Gastrocnemius medialis (tissue), 4 donors: ENCODE measurements around the gene DNAJC27. TPM values are rescaled to one million over a fixed set of nuclear protein-coding genes. Genes with fewer than 3 reads are reported as not detected.

ENCODE experiments used
- ATAC-seq, 2 donors: fragments of 150-250 bp; one replicate each; pipeline ENCODE4 v1.9.1; 2016
- DNase-seq, 2 donors: peaks; one replicate each; pipeline ENCODE4 v3.0.0-alpha.2; 2019
- H3K27ac ChIP-seq, 4 donors: fragments of 200-600 bp; sonication (generic); 1 replicate in 1 of 4; 2 replicates in 3 of 4; pipeline ENCODE4 v1.5.1; 2016 to 2018; ENCODE audit warnings: mild to moderate bottlenecking in 2 of 4, moderate library complexity in 1 of 4
- H3K27me3 ChIP-seq, 3 donors: fragments of 200-600 bp; sonication (generic) in 2 of 3; 1 replicate in 1 of 3; 2 replicates in 2 of 3; pipeline versions ENCODE4 v1.5.1 to v1.6.0; 2016 to 2019; ENCODE audit warnings: mild to moderate bottlenecking in 1 of 3, moderate library complexity in 1 of 3
- H3K36me3 ChIP-seq, 2 donors: fragments of 200-600 bp; sonication (generic) in 1 of 2; one replicate each; pipeline ENCODE4 v1.5.1; 2017 to 2018
- H3K4me1 ChIP-seq, 2 donors: fragments of 200-600 bp; sonication (generic) in 1 of 2; one replicate each; pipeline ENCODE4 v1.5.1; 2016 to 2017; ENCODE audit warnings: mild to moderate bottlenecking in 2 of 2
- H3K4me3 ChIP-seq, 4 donors: fragments of 200-600 bp; sonication (generic) in 3 of 4; 1 replicate in 1 of 4; 2 replicates in 3 of 4; pipeline ENCODE4 v1.5.1; 2016 to 2019; ENCODE audit warnings: mild to moderate bottlenecking in 2 of 4
- H3K9me3 ChIP-seq, 3 donors: fragments of 200-600 bp; sonication (generic) in 2 of 3; 1 replicate in 1 of 3; 2 replicates in 2 of 3; pipeline ENCODE4 v1.5.1; 2016 to 2019
- POLR2A ChIP-seq, 2 donors: fragments of 450-650 bp; IDR thresholded peaks; one replicate each; pipeline ENCODE4 v1.6.1; 2017; ENCODE audit warnings: antibody characterized with exemption in 2 of 2, mild to moderate bottlenecking in 2 of 2, moderate library complexity in 2 of 2
- in situ Hi-C, 4 donors: fragments of 200-750 bp; cut with MboI; loops; one replicate each; pipeline versions ENCODE4 v1.15.0 to v1.8.0; 2017; ENCODE audit warnings: low sequenced_read_pairs in 4 of 4
- intact Hi-C: fragments of 100-400 bp; cut with DNase I; formaldehyde crosslinking; loops from one replicate; pipeline ENCODE4 v1.15.1; 2023; ENCODE audit warnings: low total_unique reads
- total RNA-seq, 4 donors: library from RNA; depleted of rRNA; stranded (reverse); fragments of >200 nt; gene quantifications; one replicate each; pipeline versions ENCODE4 v1.1.0 to v1.2.3, GENCODE V29; 2016
- TF ChIP-seq, protein P1 (sequence below), 5 experiments: fragments of 450-650 bp in 3 of 5; fragments of 200-600 bp in 2 of 5; sonication (generic) in 2 of 5; IDR thresholded peaks in 4 of 5; conservative IDR thresholded peaks in 1 of 5; 1 replicate in 4 of 5; 2 replicates in 1 of 5; pipeline ENCODE4 v1.5.1; 2016 to 2019; ENCODE audit warnings: antibody characterized with exemption in 5 of 5, mild to moderate bottlenecking in 3 of 5, moderate library complexity in 3 of 5

DNAJC27 gene
- total RNA-seq, 4 donors from 2014 or later = 3.0 to 11.0 (median 4.9) TPM

DNA sequence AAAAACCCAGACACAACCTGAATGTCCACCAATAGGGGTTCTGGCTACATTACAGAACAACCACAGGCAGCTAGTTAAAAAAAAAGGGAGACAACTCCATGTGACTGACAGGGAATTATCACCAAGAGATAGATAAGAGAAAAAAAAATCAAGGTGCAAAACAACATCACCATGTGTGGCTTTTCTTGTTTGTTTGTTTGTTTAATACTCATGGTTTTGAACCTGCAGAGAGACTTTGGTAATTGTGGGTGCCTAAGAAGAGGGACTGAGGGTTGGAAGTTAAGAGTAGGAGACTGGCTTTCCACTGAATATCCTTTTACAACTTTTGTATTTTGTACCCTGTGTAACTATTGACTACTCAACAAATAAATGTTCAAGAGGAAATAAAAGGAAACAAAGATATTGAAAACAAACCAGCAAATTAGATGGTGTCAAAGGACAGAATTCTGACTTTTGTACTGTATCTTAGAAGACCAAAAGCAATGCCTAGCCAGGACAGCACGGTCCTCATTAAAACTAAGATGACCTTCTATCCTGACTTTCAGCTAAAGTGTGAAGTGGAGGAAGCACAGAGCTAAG lies 22.5 kb upstream of the DNAJC27 start:
- ATAC-seq = no peak

DNA sequence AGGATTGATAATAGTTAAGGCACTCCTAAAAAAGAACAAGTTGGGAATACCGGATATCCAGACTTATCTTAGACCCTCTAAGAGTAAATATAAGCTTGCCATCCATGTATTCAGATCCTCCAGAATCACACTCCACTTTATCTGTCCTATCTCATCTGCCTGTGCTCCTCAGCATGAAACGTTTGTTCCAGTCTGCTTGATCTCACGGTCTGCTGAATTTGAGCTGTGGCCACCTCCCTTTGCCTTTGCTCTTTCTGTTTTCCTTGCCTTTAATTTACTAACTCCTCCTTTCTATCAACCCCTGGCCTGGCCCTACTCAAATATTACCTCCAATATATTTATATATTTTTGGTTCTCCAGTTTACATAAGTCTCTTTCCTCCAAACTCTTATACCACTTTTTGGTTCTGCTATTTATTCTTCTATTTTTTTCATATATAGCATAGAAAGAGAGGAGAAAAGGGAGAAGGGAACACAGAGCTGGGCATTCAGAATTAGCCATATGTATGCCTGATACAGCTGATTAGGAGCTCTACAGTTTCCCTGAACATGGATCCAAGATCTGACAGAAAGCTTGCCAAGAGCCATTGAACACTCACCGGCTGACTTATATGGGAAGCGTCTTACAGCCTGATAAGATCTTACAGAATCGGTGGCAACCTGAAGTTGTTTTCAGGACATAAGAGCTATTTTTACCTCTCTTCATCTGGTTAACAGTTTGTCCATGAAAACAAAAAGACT lies 21.8 kb upstream of the DNAJC27 start:
- Histone ChIP-seq H3K27ac (no peak overlapping the region), H3K4me3 (no peak overlapping the region), H3K9me3 (no peaks in the 10 kb centered on the region), H3K36me3 (no peaks in the 10 kb centered on the region), H3K27me3 (no peaks in the 10 kb centered on the region), H3K4me1 (peaks cover 14 to 17% of the 10 kb centered on the region in 2 donors)
- intact Hi-C loops = no loop called here
- DNase-seq = no peak
- TF ChIP-seq, protein P1, sequence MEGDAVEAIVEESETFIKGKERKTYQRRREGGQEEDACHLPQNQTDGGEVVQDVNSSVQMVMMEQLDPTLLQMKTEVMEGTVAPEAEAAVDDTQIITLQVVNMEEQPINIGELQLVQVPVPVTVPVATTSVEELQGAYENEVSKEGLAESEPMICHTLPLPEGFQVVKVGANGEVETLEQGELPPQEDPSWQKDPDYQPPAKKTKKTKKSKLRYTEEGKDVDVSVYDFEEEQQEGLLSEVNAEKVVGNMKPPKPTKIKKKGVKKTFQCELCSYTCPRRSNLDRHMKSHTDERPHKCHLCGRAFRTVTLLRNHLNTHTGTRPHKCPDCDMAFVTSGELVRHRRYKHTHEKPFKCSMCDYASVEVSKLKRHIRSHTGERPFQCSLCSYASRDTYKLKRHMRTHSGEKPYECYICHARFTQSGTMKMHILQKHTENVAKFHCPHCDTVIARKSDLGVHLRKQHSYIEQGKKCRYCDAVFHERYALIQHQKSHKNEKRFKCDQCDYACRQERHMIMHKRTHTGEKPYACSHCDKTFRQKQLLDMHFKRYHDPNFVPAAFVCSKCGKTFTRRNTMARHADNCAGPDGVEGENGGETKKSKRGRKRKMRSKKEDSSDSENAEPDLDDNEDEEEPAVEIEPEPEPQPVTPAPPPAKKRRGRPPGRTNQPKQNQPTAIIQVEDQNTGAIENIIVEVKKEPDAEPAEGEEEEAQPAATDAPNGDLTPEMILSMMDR (IDR thresholded peaks at IDR 0.05 in 4 of 5, conservative IDR thresholded peaks at IDR 0.05 in 1 of 5) = no peak
- no peak for TF ChIP-seq POLR2A (IDR thresholded peaks at IDR 0.05)
- in situ Hi-C loops = no loop called here
- ATAC-seq = no peak

More for the DNA sequence above, 22.5 kb upstream of the DNAJC27 start:
- no peaks in the 10 kb centered on the region for H3K36me3 ChIP-seq
- no peak overlapping the region for H3K27ac ChIP-seq
- in situ Hi-C loops (no loop called here), intact Hi-C loops (no loop called here)
- no peak overlapping the region for H3K4me3 ChIP-seq
- peaks cover 14 to 17% of the 10 kb centered on the region in 2 donors for H3K4me1 ChIP-seq
- no peaks in the 10 kb centered on the region for H3K9me3 ChIP-seq
- DNase-seq = no peak
- no peak for TF ChIP-seq POLR2A (IDR thresholded peaks at IDR 0.05)
- TF ChIP-seq, protein P1 (IDR thresholded peaks at IDR 0.05 in 4 of 5, conservative IDR thresholded peaks at IDR 0.05 in 1 of 5) = no peak
- no peaks in the 10 kb centered on the region for H3K27me3 ChIP-seq

DNA sequence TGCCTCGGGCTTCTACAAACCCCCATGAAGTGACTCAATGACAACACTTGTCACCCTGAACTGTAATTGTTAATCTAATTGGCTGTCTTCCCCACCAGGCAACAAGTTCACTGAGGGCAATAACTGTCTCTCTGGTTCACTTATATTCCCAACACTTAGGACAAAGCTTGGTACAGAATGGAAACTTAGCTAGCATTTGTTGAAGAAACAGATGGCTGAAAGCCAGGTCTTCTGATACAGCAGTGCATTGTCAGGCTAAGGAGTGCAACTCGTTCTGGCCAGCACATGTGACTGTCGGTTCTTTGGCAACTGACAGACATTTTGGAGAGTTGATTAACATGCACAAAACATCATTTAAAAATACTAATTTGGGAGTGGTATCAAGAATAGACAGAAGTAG lies 14.6 kb upstream of the DNAJC27 start:
- H3K9me3 ChIP-seq = no peaks in the 10 kb centered on the region
- H3K27me3 ChIP-seq = no peaks in the 10 kb centered on the region
- peak; percentile 21 to 58 for ATAC-seq
- H3K4me1 ChIP-seq = peaks cover 3 to 9% of the 10 kb centered on the region in 2 donors
- H3K27ac ChIP-seq = no peak overlapping the region
- H3K36me3 ChIP-seq = no peaks in the 10 kb centered on the region
- no peak overlapping the region for H3K4me3 ChIP-seq
- in situ Hi-C loops (no loop called here), intact Hi-C loops (no loop called here)
- DNase-seq = no peak
- TF ChIP-seq, protein P1 (IDR thresholded peaks at IDR 0.05 in 4 of 5, conservative IDR thresholded peaks at IDR 0.05 in 1 of 5) = no peak
- TF ChIP-seq POLR2A (IDR thresholded peaks at IDR 0.05) = no peak

DNA sequence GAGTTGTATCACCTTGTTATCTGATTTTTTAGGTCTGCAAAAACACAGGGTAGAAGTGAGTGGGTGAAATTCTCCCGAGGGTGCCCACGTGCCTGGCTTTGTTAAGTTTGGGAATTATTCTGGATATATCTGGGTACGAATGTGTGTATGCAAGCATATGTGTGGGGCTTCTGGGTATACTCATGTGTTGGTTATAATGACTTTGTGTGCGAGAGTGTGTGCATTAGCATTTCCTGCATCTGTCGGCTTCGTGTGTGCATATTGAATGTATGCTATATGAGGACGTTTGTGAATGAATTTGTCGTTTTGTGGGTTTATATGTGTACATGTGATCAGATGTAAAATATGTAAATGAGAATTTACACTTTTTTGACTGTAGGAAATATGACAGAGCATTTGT lies 13.8 kb upstream of the DNAJC27 start:
- no peak overlapping the region for H3K27ac ChIP-seq
- DNase-seq (no peak), ATAC-seq (no peak)
- H3K4me3 ChIP-seq = no peak overlapping the region
- no peaks in the 10 kb centered on the region for H3K27me3 ChIP-seq
- intact Hi-C loops (no loop called here), in situ Hi-C loops (no loop called here)
- H3K9me3 ChIP-seq = no peaks in the 10 kb centered on the region
- TF ChIP-seq POLR2A (IDR thresholded peaks at IDR 0.05) = no peak
- TF ChIP-seq, protein P1 (IDR thresholded peaks at IDR 0.05 in 4 of 5, conservative IDR thresholded peaks at IDR 0.05 in 1 of 5) = no peak
- no peaks in the 10 kb centered on the region for H3K36me3 ChIP-seq
- H3K4me1 ChIP-seq = peaks cover 3 to 9% of the 10 kb centered on the region in 2 donors
